ENCODE data around the gene GANC.
"Not testable (repeated sequence)": the region's sequence is repeated elsewhere in the genome, so short reads cannot be mapped to it uniquely, and the experiment has no call there.

Gene GANC

DNA sequence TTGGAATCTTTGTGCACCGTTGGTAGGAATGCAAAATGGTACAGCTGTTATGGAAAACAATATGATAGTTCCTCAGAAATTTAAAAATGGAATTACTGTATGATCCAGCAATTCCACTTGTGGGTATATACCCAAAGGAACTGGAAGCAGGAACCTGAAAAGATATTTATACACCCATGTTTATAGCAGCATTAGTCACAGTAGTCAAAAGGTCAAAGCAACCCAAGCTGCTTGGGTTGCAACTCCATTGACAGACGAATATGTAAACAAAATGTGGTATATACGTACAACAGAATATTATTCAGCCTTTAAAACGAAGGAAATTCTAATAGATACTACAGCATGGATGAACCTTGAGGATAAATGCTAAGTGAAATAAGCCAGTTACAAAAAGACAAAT, 51.3 kb downstream of the GANC start:
- no peak for DNase-seq
- Histone ChIP-seq H3K9me3 (ENCODE audit: severe bottlenecking) (no peaks in the 10 kb centered on the region), H3K27ac (no peak overlapping the region), H3K4me3 (ENCODE audit: low read depth, low read length) (no peak overlapping the region), H3K27me3 (ENCODE audit: insufficient read depth, low read depth, severe bottlenecking) (no peaks in the 10 kb centered on the region), H3K36me3 (no peaks in the 10 kb centered on the region)
- TF ChIP-seq, protein P1, sequence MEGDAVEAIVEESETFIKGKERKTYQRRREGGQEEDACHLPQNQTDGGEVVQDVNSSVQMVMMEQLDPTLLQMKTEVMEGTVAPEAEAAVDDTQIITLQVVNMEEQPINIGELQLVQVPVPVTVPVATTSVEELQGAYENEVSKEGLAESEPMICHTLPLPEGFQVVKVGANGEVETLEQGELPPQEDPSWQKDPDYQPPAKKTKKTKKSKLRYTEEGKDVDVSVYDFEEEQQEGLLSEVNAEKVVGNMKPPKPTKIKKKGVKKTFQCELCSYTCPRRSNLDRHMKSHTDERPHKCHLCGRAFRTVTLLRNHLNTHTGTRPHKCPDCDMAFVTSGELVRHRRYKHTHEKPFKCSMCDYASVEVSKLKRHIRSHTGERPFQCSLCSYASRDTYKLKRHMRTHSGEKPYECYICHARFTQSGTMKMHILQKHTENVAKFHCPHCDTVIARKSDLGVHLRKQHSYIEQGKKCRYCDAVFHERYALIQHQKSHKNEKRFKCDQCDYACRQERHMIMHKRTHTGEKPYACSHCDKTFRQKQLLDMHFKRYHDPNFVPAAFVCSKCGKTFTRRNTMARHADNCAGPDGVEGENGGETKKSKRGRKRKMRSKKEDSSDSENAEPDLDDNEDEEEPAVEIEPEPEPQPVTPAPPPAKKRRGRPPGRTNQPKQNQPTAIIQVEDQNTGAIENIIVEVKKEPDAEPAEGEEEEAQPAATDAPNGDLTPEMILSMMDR (IDR thresholded peaks at IDR 0.05; ENCODE audit: low read depth, low read length) = no peak

DNA sequence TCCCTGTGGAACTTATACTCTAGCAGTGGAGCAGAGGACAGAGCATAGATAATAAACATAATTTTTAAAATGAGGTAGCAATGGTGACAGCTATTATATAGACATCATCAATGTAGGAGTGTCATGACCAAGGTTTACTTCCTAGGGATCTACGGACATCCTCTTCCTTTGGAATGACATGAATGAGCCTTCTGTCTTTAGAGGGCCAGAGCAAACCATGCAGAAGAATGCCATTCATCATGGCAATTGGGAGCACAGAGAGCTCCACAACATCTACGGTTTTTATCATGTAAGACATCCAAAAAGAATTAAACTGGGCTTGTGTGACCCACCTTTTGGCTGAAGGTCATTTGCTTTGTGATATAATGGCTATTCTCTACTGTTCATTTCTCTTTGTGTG, 56.2 kb downstream of the GANC start:
- no peaks in the 10 kb centered on the region for H3K27me3 ChIP-seq (ENCODE audit: insufficient read depth, low read depth, severe bottlenecking)
- H3K9me3 ChIP-seq (ENCODE audit: severe bottlenecking) = no peaks in the 10 kb centered on the region
- H3K27ac ChIP-seq = no peak overlapping the region
- TF ChIP-seq, protein P1 (IDR thresholded peaks at IDR 0.05; ENCODE audit: low read depth, low read length) = no peak
- DNase-seq = no peak
- no peaks in the 10 kb centered on the region for H3K36me3 ChIP-seq
- no peak overlapping the region for H3K4me3 ChIP-seq (ENCODE audit: low read depth, low read length)

DNA sequence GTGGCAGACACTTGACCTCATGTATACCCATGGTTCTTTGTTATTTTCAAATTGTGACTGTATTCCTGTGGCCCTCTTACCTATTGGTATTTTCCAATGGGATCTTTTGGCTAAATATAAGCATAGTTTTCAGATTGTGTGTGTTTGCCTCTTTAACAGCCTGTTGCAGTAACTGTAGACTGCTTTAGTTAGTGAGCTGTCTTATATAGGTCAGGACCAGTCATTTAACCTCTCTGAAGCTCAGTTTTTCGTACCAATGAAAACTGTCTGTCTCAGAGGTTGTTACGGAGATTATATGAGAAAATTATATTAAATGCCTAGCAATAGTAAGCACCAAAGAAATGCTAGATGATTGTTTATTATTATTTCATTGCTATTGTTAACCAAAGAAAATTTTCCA, 57.0 kb downstream of the GANC start:
- TF ChIP-seq, protein P1 (IDR thresholded peaks at IDR 0.05; ENCODE audit: low read depth, low read length) = no peak
- H3K9me3 ChIP-seq (ENCODE audit: severe bottlenecking) = peaks cover 2% of the 10 kb centered on the region
- DNase-seq = no peak
- no peak overlapping the region for H3K27ac ChIP-seq
- H3K27me3 ChIP-seq (ENCODE audit: insufficient read depth, low read depth, severe bottlenecking) = no peaks in the 10 kb centered on the region
- no peak overlapping the region for H3K4me3 ChIP-seq (ENCODE audit: low read depth, low read length)
- H3K36me3 ChIP-seq = no peaks in the 10 kb centered on the region

DNA sequence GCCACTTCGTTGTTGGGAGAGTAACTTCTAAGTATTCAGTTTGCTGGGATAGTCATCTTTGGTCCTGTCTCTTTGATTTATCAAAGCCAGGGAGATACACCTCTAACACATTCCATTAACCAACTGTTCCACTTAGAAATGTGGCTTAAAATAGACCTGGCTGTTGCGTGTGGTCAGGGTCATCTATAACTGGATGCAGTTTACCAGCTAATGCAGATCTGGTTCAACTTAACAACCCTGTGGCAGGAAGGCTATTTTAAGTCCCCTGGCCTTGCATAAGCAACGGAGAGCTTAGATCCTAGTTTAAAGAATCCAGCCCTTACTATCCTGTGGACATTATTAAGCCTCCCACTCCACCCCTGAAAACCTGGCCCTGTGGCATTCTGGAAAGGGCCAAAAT, 58.2 kb downstream of the GANC start:
- H3K4me3 ChIP-seq (ENCODE audit: low read depth, low read length) = no peak overlapping the region
- peaks cover 4% of the 10 kb centered on the region for H3K9me3 ChIP-seq (ENCODE audit: severe bottlenecking)
- H3K27ac ChIP-seq = no peak overlapping the region
- DNase-seq = no peak
- no peaks in the 10 kb centered on the region for H3K36me3 ChIP-seq
- TF ChIP-seq, protein P1 (IDR thresholded peaks at IDR 0.05; ENCODE audit: low read depth, low read length) = no peak
- H3K27me3 ChIP-seq (ENCODE audit: insufficient read depth, low read depth, severe bottlenecking) = no peaks in the 10 kb centered on the region

DNA sequence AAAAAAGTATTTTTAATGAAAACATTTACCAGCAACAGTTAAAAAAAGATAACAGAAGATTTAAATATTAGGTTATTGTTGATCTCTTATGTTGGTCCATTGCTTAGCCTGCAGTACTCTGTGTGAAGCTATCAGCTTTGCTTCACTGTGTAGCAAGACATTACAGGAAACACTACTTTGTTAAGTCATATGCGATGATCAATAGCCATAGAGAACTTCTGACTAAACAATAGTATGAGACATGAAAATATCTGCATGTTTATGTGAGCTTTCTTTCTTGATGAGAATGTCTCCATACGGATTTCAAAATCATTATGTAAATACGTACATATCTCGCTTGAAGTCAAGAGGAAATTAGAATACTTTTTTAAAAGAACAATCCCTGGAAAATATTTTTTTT, 59.3 kb downstream of the GANC start:
- H3K27ac ChIP-seq = no peak overlapping the region
- TF ChIP-seq, protein P1 (IDR thresholded peaks at IDR 0.05; ENCODE audit: low read depth, low read length) = no peak
- H3K4me3 ChIP-seq (ENCODE audit: low read depth, low read length) = no peak overlapping the region
- H3K9me3 ChIP-seq (ENCODE audit: severe bottlenecking) = peaks cover 4% of the 10 kb centered on the region
- DNase-seq = no peak
- no peaks in the 10 kb centered on the region for H3K36me3 ChIP-seq
- no peaks in the 10 kb centered on the region for H3K27me3 ChIP-seq (ENCODE audit: insufficient read depth, low read depth, severe bottlenecking)

DNA sequence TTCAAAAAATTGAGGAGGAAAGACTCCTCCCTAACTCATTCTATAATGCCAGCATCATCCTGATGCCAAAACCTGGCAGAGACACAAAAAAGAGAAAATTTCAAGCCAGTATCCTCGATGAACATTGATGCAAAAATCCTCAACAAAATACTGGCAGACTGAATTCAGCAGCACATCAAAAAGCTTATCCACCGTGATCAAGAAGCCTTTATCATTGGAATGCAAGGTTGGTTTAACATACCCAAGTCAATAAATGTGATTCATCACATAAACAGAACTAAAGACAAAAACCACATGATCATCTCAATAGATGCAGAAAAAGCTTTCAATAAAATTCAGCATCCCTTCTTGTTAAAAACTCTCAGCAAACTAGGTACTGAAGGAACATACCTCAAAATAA, 62.1 kb downstream of the GANC start:
- no peaks in the 10 kb centered on the region for H3K27me3 ChIP-seq (ENCODE audit: insufficient read depth, low read depth, severe bottlenecking)
- no peak for DNase-seq
- H3K9me3 ChIP-seq (ENCODE audit: severe bottlenecking) = peaks cover 4% of the 10 kb centered on the region
- H3K27ac ChIP-seq = no peak overlapping the region
- H3K36me3 ChIP-seq = no peaks in the 10 kb centered on the region
- TF ChIP-seq, protein P1 (IDR thresholded peaks at IDR 0.05; ENCODE audit: low read depth, low read length) = no peak
- H3K4me3 ChIP-seq (ENCODE audit: low read depth, low read length) = no peak overlapping the region

DNA sequence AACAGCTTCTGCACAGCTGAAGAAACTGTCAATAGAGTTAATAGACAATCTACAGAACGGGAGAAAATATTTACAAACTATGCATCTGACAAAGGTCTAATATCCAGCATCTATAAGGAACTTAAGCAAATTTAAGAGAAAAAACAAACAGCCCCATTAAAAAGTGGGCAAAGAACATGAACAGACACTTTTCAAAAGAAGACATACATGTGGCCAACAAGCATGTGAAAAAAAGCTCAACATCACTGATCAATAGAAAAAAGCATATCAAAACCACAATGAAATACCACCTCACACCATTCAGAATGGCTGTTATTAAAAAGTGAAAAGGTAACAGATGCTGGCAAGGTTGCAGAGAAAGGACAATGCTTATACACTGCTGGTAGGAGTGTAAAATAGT, 63.6 kb downstream of the GANC start:
- not testable (repeated sequence) for H3K4me3 ChIP-seq (ENCODE audit: low read depth, low read length); H3K27ac ChIP-seq; H3K36me3 ChIP-seq; H3K27me3 ChIP-seq (ENCODE audit: insufficient read depth, low read depth, severe bottlenecking); H3K9me3 ChIP-seq (ENCODE audit: severe bottlenecking); DNase-seq

- H3K9me3 ChIP-seq (ENCODE audit: severe bottlenecking); H3K27me3 ChIP-seq (ENCODE audit: insufficient read depth, low read depth, severe bottlenecking); H3K4me3 ChIP-seq (ENCODE audit: low read depth, low read length); DNase-seq; H3K36me3 ChIP-seq; H3K27ac ChIP-seq: not testable (repeated sequence)
Measured at GRCh38 chr15:42337104-42337503, 64.1 kb downstream of the GANC start.
